Peyer's patch (tissue), 4 donors: ENCODE data around the gene LRRC8E.

ENCODE experiments used
- CTCF ChIP-seq, 6 experiments: fragments of 450-650 bp in 4 of 6; fragments of 200-600 bp in 2 of 6; sonication (generic) in 1 of 6; IDR thresholded peaks; one replicate each; pipeline ENCODE4 v1.5.1; 2017 to 2019; ENCODE audit warnings: antibody characterized with exemption in 6 of 6, mild to moderate bottlenecking in 3 of 6, moderate library complexity in 1 of 6
- POLR2A ChIP-seq, 2 donors: fragments of 450-650 bp; IDR thresholded peaks; one replicate each; pipeline ENCODE4 v1.5.1; 2017; ENCODE audit warnings: antibody characterized with exemption in 2 of 2, mild to moderate bottlenecking in 2 of 2, moderate library complexity in 2 of 2

- TF ChIP-seq CTCF (IDR thresholded peaks at IDR 0.05) (no peak), POLR2A (IDR thresholded peaks at IDR 0.05) (no peak)
These were observed 23.9 kb downstream of the LRRC8E start for GRCh38 chr19:7912144-7912696.
